HG02884 (cell line): ENCODE data around the gene CAMK1D.

Experiments
- ATAC-seq: cut with Tn5 transposase; IDR thresholded peaks from one replicate; pipeline ENCODE4 v1.9.1; 2021; ENCODE audit warnings: mild to moderate bottlenecking, moderate library complexity; ENCODE audit not compliant: unreplicated experiment

Gene CAMK1D

GRCh38 chr10:12642036-12642435 lies 292.7 kb downstream of the CAMK1D start:
- ATAC-seq, result no peak

- no peak for ATAC-seq
These were observed 293.9 kb downstream of the CAMK1D start for GRCh38 chr10:12643279-12643678.

GRCh38 chr10:12644380-12645144 lies 295.2 kb downstream of the CAMK1D start:
- ATAC-seq, result no peak

GRCh38 chr10:12645449-12645848 lies 296.1 kb downstream of the CAMK1D start:
- no peak for ATAC-seq

- ATAC-seq, result no peak
These were observed 299.8 kb downstream of the CAMK1D start for GRCh38 chr10:12649012-12649584.

GRCh38 chr10:12650122-12650521 lies 300.8 kb downstream of the CAMK1D start:
- no peak for ATAC-seq

GRCh38 chr10:12650538-12651298 lies 301.4 kb downstream of the CAMK1D start:
- no peak for ATAC-seq

- no peak for ATAC-seq
These were observed 306.6 kb downstream of the CAMK1D start for GRCh38 chr10:12655940-12656339.

GRCh38 chr10:12656518-12657142 lies 307.3 kb downstream of the CAMK1D start:
- ATAC-seq, result no peak

GRCh38 chr10:12657489-12657888 lies 308.1 kb downstream of the CAMK1D start:
- ATAC-seq, result no peak

- no peak for ATAC-seq
These were observed 309.2 kb downstream of the CAMK1D start for GRCh38 chr10:12658526-12658925.

- no peak for ATAC-seq
These were observed 310.4 kb downstream of the CAMK1D start for GRCh38 chr10:12659706-12660105.

GRCh38 chr10:12660812-12661211 lies 311.5 kb downstream of the CAMK1D start:
- ATAC-seq, result no peak

- ATAC-seq, result no peak
These were observed 312.3 kb downstream of the CAMK1D start for GRCh38 chr10:12661671-12662070.

GRCh38 chr10:12663863-12664262 lies 314.5 kb downstream of the CAMK1D start:
- ATAC-seq, result no peak

GRCh38 chr10:12665501-12665900 lies 316.2 kb downstream of the CAMK1D start:
- ATAC-seq, result no peak

- no peak for ATAC-seq
These were observed 317.7 kb downstream of the CAMK1D start for GRCh38 chr10:12667052-12667451.

GRCh38 chr10:12668634-12669033 lies 319.3 kb downstream of the CAMK1D start:
- no peak for ATAC-seq

- no peak for ATAC-seq
These were observed 320.7 kb downstream of the CAMK1D start for GRCh38 chr10:12670004-12670403.

- ATAC-seq, result no peak
These were observed 325.8 kb downstream of the CAMK1D start for GRCh38 chr10:12675186-12675585.

GRCh38 chr10:12679636-12680035 lies 330.3 kb downstream of the CAMK1D start:
- no peak for ATAC-seq
